ENCODE results near the gene CACNA2D1.

- TF ChIP-seq CTCF (IDR thresholded peaks at IDR 0.05) (no peak), EZH2phosphoT487 (IDR thresholded peaks at IDR 0.05) (no peak), EZH2 (IDR thresholded peaks at IDR 0.05) (no peak)
Measured at GRCh38 chr7:82221152-82221674, 222.4 kb downstream of the CACNA2D1 start.

Data from neural progenitor cell (in vitro differentiated cells).